HG03469 (cell line): ENCODE measurements around the gene GHR.

Experiments used
- ATAC-seq: cut with Tn5 transposase; IDR thresholded peaks from one replicate; pipeline ENCODE4 v1.9.1; 2021; ENCODE audit warnings: mild to moderate bottlenecking, moderate library complexity, moderate number of reproducible peaks; ENCODE audit not compliant: unreplicated experiment

Gene GHR

DNA sequence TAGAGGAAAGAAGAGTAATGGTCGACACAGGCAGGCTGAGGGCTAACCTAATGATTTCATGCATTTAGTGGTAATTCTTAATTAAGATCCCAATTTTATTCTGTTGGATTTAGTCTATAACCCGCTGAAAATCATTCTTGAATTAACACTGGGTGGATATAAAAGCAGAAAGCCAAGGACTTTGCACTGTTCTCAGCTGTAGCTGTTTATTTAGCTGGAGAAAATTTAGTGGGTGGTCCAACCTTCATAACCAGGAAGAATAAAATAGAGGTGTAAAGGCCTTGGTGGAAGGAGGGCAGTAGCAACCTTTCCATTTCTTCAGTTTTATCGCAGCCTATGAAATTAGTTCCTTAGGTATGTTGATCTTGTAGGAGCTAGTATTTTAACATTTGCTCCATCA, 92.3 kb downstream of the GHR start:
- no peak for ATAC-seq

DNA sequence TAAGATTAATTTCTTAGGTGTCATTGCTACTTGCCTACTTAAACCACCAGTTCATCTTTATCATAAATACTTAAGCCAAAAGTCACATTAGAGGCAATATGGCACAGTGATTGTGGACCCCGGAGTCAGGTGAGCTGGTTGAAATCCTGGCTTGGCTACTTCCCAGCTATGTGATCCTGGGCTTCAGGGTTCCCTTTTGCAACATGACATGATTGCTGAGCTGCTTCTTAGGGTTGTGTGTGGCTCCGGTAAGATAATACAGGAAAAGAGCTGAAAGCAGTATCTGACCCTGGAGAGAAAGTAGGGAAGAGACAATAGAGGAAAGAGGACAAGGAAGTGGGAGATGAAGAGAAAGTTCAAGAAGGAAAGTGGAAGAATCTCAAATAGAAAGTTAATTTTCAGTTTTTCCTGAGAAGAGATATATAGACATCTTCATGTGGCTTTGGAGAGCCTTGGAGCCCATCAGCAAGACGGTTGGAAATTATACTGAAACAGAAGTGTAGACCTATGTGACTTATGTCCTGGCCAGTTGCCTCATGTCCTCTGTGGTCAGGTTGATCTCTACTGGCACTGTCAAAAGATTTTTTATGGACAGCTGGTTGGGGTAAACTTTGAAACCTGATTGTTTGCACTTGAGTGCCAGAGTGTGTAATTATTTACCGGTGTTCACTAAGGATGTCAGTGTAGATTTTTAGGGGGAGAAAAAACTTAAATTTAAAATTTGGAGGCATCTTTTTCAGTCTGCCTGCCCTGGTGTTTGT, 93.2 kb downstream of the GHR start:
- ATAC-seq = no peak

DNA sequence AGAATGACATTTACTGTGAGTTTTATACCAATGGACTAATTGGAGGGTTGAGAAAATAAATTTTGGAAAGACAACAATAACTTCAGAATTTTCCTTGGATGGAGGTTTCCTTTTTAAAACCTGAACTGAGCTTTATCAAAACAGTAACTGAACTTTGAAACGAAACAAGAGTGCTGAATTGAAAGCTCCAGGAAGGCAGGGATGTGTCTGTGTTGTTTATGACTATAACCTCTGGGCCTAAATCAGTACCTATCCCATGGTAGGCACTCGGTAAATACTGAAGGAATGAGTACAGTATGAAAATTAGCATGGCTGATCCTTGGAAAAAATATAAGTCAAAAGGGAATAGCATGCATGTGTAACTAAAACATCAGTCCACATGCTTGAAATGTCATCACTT, 93.9 kb downstream of the GHR start:
- ATAC-seq = no peak

DNA sequence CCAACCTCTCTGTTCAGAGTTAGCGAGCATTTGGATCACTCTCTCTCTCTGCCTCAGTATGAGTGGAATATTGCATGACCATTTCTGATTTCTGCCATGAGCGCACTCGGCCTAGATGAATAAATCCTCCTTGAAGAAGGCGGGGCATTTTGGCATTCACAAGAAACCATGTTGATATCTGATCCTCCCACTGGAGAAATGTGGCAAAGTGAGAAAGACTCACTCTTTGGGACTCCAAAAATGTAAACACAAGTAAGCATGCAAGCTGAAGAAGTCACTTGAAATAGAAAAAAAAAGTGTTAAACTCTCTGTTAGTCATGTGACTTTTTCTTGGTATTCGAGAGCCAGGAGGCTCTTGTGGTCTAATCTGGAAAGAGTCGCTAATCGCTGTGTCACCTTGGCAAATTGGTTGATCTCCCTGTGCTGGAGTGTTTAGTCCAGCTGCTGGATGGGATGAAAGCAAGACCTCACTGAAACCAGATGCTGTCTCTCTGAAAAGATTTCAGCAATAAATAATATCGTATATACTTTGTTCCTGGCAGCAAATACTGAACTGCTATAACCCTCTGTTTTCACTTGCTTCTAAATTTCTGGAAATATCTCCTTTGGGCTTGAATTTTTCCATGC, 95.5 kb downstream of the GHR start:
- no peak for ATAC-seq

DNA sequence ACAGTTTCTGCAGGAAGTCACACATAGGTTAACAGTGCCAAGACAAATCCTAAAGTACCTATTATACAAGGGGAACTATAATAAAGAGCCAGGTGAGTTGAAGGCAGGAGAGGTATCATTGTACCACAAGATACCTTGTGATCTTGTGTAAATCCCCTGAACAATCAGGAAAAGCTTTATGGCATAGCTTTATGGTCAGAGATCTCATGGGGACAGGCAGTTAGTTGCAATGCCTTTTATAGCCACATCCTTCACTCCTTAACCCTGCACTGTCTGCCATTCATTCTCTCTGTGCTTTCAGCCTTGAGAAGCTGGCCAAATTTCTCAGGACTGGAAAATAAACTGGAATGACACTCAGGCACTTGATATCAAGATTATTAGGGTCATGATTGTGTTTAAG, 97.0 kb downstream of the GHR start:
- no peak for ATAC-seq

DNA sequence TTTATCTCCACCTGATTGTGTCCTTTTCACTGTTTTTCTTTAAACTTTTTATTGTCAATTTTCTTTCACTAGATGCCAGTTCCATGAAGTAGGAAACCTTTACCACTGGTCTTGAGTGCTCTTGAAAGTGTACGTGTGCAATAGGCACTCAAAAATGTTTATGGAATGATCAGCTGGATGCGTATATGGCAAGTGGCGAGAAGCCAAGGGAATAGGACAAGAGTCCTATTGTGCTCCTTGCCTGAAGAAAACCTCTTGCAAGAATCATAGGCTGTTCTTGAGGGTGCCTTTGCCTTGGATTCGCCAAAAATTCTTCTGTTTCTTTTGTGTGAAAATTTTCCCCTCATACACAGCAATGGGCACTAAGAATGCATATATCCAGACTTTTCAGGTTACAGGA, 97.7 kb downstream of the GHR start:
- ATAC-seq = no peak

DNA sequence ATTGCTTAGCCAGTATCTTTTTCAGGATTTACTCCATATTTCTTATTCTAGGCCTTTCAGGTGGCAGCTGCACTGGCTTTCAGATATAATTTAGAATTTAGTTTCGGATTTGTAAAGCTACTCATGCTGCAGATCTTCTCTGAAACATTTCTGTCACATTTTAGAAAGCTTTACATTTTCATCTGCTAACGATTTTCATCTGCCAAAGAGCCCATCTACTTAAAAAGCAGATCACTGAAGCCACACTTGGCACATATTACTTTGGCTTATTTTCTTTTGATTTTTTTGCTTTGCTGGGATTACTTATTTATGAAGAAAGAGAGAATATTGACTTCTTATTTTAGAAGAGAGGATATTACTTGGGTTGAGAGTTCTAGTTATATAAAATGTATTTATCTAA, 98.2 kb downstream of the GHR start:
- ATAC-seq = no peak

DNA sequence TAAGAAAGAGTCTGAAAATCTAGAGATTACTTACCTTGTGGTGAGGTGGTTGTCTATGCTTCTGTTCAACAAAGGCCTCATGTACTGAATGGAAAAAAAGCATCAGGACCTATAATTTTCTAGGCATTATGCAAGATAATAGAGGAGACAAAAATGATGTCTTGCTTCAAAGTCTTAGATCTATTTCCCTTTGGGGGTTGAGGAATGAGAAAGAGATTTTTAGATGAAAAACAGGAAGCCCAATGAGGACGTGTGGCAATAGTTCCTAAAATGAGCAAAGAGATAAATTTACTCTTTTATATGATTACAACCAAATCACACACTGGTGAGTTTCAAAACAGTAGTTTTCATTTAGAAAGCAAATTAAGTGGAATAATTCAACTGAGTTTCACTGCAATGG, 99.5 kb downstream of the GHR start:
- no peak for ATAC-seq

DNA sequence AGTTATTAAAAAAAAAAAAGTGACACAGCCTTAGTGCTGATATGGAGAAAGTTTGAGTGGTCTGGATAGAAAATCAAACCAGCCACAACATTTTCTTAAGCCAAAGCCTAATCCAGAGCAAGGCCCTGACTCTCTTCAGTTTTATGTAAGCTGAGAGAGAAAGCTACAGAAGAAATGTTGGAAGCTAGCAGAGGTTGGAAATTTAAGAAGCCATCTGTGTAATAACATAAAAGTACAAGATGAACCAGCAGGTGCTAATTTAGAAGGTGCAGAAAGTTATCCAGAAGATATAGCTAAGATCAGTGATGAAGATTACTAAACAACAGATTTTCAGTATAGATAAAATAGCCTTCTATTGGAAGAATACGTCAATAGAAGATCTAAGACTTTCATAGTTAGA, 102.9 kb downstream of the GHR start:
- no peak for ATAC-seq

DNA sequence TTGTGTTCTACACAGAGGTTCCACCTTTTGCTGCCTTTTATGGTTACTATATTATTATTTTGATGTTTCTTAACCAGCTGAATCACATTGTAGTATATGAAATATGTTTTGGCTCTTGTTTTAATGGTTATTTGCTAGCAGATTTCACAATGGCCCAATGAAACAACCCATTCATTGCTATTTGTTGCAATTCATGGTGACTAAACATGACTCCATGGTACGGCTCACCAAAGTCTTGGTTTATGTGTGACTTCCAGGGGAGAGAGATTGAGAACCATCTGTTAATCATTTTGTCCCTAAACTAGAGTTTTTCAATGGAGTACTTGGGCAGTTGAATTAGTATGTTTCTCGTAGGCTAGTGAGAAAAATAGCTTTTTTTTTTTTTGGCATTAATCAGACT, 108.4 kb downstream of the GHR start:
- ATAC-seq = no peak

DNA sequence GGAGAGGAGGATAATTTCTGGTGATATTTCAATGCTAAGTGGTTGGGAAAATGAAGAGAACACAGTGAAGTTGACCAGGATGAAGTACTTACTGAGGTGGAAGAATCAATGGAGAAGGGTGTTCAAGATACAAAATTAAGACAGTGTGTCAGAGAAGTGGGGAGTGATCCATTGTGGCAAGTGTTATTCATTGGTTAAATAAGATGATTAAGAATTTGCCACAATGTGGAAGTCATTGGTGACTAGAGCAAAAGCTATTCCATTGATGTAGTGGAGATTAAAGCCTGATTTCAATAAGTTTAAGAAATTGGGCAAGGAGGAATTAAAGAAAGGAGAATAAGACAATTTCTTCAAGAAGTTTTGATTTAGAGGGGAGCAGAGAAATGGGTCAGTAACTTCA, 118.9 kb downstream of the GHR start:
- no peak for ATAC-seq

DNA sequence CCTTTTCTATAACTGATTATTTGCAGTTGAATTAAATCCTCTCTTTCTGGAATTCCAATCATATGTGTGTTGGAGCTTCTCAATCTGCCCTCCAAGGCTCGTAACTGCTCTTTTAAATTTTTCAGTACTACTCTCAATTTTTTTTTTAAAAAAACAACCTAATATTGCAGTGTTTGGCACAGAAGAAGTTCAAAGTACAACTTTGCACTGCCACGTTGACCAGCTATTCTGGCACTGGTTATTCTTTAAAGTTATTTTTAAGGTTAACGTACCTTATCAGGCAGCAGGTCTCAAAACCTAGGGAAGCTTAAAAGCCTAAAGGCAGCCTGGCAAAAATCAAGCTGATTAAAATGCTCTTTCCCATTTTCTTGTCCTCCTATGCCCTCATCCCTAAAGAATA, 120.5 kb downstream of the GHR start:
- ATAC-seq = no peak

DNA sequence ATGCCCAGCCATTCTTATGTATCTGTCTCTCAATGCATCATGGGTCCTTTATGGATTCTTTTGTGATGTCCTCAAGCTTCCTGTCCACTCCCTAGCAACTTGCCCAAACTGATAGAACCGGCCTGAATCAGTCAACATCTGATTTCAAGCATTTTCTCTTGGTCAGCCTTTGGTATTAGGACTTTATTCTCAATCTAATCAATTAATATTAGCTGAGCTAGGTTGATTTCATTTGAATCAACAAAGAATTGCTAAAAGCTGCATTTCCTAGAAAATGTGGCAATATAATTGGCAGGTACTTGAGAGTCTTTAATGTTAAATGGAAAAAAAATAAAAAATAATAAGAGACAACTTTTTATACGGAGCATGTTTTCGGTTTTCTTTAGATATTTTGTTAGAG, 121.8 kb downstream of the GHR start:
- no peak for ATAC-seq

DNA sequence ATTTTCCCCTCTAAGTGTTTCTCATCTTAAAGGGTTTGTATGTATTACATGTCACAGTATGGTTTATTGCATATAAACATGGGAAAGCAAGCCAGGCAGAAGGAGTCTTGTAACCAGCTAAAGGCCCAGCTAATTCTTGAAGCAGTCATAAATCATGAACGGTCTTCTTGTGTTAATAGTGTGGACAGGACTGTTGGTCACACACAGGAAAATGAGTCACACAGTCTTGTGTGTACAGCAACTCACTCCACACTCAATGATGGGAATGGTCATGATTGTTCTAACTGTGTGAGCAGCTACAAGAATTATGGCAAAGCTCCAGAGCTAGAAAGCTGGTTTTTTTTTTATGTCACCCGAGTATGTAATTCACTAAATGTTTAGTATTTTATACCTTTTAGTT, 123.9 kb downstream of the GHR start:
- ATAC-seq = no peak

DNA sequence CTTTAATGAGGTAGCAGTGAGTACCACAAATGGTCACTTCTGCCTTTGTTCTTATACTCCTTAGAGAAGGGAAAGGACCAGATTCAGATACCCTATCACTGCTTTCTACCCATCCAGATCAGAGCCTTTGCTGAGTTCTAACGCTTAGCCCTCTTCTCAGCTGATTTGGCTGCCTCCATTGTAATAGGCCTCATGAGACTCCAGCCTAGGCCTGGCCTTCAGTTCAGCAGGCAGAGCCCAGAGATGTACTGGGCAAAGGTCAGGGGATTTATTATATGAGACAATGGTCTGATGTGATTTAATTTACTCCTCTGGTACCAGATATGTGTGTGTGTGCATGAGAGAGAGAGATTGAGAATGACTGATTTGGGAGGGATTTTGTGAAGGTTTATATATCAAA, 124.7 kb downstream of the GHR start:
- no peak for ATAC-seq

DNA sequence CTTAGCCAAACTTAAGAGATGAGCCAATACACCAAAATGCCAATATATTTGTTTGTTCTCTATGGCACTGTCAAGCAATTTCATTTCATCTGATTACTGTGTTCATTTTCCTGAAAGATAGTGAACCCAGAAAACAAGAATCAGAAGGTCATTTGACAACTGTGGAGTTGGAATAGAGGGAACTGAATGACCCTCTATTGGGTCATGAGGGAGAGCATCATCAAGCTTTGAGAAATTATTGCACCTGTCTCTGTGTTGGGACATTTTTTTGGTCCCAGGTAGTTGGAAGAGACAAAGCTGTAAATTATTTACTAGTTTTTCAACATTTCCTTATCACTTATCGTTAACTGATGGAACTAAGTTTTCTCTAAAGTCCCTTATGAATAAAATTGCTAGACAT, 129.4 kb downstream of the GHR start:
- no peak for ATAC-seq

DNA sequence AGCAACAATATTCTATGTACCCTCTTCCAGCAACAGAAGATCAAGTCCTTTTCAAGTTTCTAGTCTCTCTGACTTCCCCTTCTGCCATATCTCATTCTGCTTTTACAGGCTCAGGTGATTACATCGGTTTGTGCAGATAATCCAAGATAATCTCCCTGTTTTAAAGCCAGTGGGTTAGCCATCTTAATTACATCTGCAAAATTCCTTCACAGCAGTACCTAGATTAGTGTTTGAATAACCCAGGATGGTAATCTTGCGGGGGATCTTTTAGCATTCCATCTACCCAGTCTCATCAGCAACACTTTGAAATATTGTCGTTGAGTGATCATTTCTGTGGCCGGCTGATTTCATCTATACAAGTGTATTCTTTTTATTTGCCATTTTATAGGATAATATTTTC, 130.2 kb downstream of the GHR start:
- no peak for ATAC-seq

DNA sequence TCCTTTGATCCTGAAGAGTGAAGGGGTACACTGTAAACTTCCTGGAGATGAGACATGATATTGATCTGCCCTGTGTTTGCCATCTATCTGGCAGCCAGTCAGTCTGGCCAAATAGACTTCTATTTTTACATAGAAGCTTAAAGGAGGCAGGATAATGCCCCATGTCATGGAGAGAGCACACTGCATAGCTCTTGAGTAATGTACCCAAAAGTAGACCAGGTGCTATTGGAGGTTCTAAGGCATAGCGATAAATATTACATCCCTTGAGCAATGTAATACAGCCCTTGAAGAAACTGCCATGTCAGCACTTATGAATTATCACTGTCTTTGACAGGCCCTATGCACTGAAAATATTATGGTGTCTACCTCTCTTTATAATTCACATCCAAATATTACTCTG, 131.8 kb downstream of the GHR start:
- no peak for ATAC-seq

DNA sequence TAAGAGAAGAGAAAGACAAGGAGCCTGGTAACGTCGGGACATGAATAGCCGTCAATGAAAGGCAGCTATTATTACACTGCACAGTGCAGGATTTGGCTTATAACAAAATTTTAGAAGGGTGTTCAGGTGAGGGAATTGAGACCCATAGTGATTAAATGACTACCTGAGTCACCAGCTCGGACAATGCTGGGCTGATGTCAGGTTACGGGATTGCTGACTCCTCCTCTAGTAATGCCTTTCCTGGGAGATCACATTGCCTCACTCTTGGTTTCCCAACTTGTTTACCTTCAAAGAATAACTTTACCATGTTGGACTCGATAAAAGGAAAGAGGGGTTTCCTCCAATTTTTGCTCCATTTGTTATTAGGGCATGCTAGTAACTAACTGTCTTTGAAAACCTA, 132.6 kb downstream of the GHR start:
- no peak for ATAC-seq

DNA sequence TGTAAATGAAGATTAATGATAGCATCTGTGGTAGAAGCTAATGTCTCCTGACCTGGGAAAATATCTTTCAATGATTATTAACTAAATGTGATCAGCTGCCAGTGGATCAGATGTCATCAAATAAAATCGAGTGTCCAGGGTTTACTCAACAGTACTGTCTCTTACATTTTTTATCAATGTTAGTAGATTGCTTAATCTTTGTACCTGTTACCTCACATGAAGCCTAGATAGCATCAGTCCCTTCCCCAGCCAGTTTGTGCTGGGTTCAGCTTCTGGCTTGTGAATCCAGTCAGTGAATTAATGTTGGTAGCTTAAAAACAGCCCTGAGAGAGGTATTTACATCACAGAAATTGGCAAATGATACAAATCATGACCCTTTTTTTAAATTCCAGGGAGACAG, 134.4 kb downstream of the GHR start:
- no peak for ATAC-seq

DNA sequence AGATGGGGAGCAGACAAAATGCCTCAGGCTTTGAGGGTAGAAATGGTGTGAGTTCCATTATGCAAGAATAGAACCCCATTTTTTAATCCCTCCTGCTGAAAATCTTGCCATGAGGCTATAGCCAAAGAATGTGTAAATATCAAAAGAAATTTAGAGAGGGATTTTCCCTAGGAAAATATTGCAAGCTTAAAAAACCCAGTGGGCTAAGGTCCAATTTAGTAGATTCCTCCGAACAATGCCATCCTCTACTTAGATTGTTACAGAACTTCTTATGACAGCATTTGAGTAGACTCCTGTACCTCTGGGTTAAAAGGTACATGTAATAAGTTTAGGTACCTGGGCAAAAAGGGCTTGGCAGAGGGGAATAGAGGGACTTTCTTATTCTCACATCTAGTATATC, 138.4 kb downstream of the GHR start:
- no peak for ATAC-seq

DNA sequence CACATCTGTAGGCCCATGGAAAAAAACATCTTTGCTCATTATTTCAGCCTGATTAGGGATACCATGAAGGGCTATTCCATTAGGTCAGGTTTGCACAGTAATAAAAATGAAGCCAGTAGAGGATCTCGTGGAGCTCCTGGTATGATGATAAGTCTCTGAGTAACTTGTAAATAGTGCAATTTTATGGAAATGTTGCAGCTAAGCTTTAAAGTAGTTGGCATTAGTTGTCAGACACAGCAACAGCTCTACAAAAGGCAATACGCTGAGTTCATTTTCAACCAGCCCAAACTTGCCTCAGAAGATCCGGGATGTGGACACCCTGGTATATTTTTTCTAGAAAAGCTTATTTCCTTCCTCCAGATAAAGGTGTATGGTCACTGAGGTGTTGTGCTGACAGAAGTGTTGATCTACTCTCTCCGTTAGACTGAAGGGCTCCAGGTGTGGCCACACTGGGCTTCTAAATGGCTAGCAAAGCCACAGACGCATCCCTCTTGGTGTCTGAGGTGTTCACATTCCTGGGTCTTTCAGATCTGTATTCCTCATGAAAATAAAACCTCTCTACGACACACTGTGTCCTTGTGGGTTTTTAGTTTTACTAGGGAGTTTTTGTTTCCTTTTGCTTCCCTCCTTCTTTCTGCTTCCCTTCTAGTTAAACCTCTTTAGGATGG, 141.6 kb downstream of the GHR start:
- ATAC-seq = no peak
